ENCODE data around the gene CELSR3.

Gene CELSR3

GRCh38 chr3:48639944-48640606 lies 22.6 kb downstream of the CELSR3 start:
- FAIRE-seq = no peak
- no peak for TF ChIP-seq POLR2A (IDR thresholded peaks at IDR 0.05; ENCODE audit: low read depth, low read length)
- TF ChIP-seq TAF1 (IDR thresholded peaks at IDR 0.05; ENCODE audit: borderline replicate concordance, low read depth, low read length) = no peak
- TF ChIP-seq POLR2AphosphoS5 (IDR thresholded peaks at IDR 0.05; ENCODE audit: low read depth, low read length) = no peak
- no peak for DNase-seq (ENCODE audit: insufficient read length)

DNA sequence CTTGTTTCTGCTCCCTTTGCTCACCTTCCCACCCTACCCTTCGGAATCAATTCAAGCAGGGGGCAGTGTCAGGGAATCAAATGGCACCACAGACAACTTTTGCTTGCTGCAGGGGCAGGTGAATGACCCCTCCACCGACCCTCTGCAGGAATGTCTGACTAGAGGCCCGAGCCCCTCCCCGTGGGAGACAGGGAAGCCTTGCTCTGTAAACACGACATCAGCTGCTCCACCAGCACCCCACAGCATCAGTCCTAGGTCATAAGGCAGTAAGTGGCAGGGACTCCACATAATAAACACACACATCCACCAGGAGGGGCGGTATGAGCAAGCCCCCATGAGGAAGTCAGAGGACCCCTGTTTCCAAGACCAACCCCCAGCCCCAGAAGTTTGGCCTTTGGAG lies 25.4 kb downstream of the CELSR3 start:
- TF ChIP-seq POLR2A (IDR thresholded peaks at IDR 0.05; ENCODE audit: low read depth, low read length) = no peak
- TF ChIP-seq POLR2AphosphoS5 (IDR thresholded peaks at IDR 0.05; ENCODE audit: low read depth, low read length) = no peak
- no peak for TF ChIP-seq TAF1 (IDR thresholded peaks at IDR 0.05; ENCODE audit: borderline replicate concordance, low read depth, low read length)
- DNase-seq (ENCODE audit: insufficient read length) (no peak), FAIRE-seq (no peak)

DNA sequence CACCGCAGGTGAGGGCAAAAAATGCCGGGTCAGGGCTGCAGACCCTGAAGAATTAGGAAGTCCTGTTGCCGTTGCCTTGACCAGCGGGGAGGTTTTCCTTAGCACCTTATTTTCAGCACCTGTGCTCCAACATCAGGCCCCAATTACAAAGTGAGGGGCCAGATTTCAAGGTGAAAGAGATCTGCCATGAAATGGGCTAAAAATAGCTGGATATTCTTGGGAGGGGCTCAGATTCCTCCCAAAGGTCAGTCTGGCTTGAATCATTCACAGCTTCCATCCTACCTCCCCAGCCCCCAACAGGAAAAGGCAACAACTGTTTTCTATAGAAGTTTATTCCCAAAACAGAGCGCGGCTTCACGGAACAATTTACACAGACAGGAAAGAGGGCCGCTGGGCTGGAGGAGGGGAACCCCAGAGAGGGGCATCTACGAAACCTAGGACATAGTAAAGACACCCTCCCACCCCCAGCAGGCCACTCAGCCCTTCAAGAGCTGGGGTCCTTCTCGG lies 26.5 kb downstream of the CELSR3 start:
- TF ChIP-seq POLR2AphosphoS5 (IDR thresholded peaks at IDR 0.05; ENCODE audit: low read depth, low read length) = no peak
- no peak for TF ChIP-seq POLR2A (IDR thresholded peaks at IDR 0.05; ENCODE audit: low read depth, low read length)
- no peak for TF ChIP-seq TAF1 (IDR thresholded peaks at IDR 0.05; ENCODE audit: borderline replicate concordance, low read depth, low read length)
- no peak for DNase-seq (ENCODE audit: insufficient read length)
- FAIRE-seq = peak; percentile 30

GRCh38 chr3:48635222-48636021 lies 27.3 kb downstream of the CELSR3 start, which contains the start of gene SLC26A6:
TSS of gene SLC26A6 (minus strand) at chr3:48635461. CDS start at chr3:48635393, 68 bp downstream.
- FAIRE-seq = peak; percentile 99
- peak; percentile 100 for DNase-seq (ENCODE audit: insufficient read length)
- TF ChIP-seq TAF1 (IDR thresholded peaks at IDR 0.05; ENCODE audit: borderline replicate concordance, low read depth, low read length) = no peak
- TF ChIP-seq POLR2AphosphoS5 (IDR thresholded peaks at IDR 0.05; ENCODE audit: low read depth, low read length) = 0 out of 2 replicates have a peak, but pooled peaks have one; percentile 30
- TF ChIP-seq POLR2A (IDR thresholded peaks at IDR 0.05; ENCODE audit: low read depth, low read length) = peak; percentile 34; the same call in 1 of the 2 replicates

GRCh38 chr3:48634661-48635221 lies 27.9 kb downstream of the CELSR3 start:
- FAIRE-seq (peak; percentile 9), DNase-seq (ENCODE audit: insufficient read length) (peak; percentile 77)
- no peak for TF ChIP-seq POLR2A (IDR thresholded peaks at IDR 0.05; ENCODE audit: low read depth, low read length)
- TF ChIP-seq TAF1 (IDR thresholded peaks at IDR 0.05; ENCODE audit: borderline replicate concordance, low read depth, low read length) = no peak
- TF ChIP-seq POLR2AphosphoS5 (IDR thresholded peaks at IDR 0.05; ENCODE audit: low read depth, low read length) = no peak

GRCh38 chr3:48633743-48634142 lies 28.9 kb downstream of the CELSR3 start:
- DNase-seq (ENCODE audit: insufficient read length) = no peak
- no peak for FAIRE-seq
- TF ChIP-seq POLR2AphosphoS5 (IDR thresholded peaks at IDR 0.05; ENCODE audit: low read depth, low read length) (no peak), POLR2A (IDR thresholded peaks at IDR 0.05; ENCODE audit: low read depth, low read length) (no peak), TAF1 (IDR thresholded peaks at IDR 0.05; ENCODE audit: borderline replicate concordance, low read depth, low read length) (no peak)

GRCh38 chr3:48633256-48633655 lies 29.4 kb downstream of the CELSR3 start:
- DNase-seq (ENCODE audit: insufficient read length) = no peak
- FAIRE-seq = no peak
- no peak for TF ChIP-seq TAF1 (IDR thresholded peaks at IDR 0.05; ENCODE audit: borderline replicate concordance, low read depth, low read length)

- DNase-seq (ENCODE audit: insufficient read length) = no peak
- TF ChIP-seq TAF1 (IDR thresholded peaks at IDR 0.05; ENCODE audit: borderline replicate concordance, low read depth, low read length) = no peak
- TF ChIP-seq POLR2AphosphoS5 (IDR thresholded peaks at IDR 0.05; ENCODE audit: low read depth, low read length) = no peak
- TF ChIP-seq POLR2A (IDR thresholded peaks at IDR 0.05; ENCODE audit: low read depth, low read length) = no peak
- no peak for FAIRE-seq
Measured at GRCh38 chr3:48631516-48632448, 30.9 kb downstream of the CELSR3 start.

DNA sequence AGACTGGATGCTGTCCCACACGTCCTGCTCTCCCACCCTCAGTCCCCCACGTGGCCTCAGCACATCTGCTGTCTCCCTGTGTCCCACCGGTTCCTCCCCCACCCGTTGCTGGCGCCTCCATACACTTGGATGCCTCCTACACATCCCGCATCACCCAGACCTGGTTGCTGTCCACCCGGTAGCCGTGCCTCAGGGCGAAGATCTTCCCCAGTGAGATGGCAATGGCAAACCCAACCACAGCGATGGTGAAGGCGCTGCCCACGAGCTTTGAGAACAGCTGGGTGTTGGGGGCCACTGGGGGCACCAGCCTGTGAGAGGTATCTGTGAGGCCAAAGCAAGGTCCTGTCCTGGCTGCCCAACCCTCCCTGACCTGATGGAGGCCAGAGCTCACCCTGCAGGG lies 31.9 kb downstream of the CELSR3 start:
- no peak for DNase-seq (ENCODE audit: insufficient read length)
- no peak for TF ChIP-seq POLR2A (IDR thresholded peaks at IDR 0.05; ENCODE audit: low read depth, low read length)
- no peak for TF ChIP-seq POLR2AphosphoS5 (IDR thresholded peaks at IDR 0.05; ENCODE audit: low read depth, low read length)
- no peak for TF ChIP-seq TAF1 (IDR thresholded peaks at IDR 0.05; ENCODE audit: borderline replicate concordance, low read depth, low read length)
- no peak for FAIRE-seq

GRCh38 chr3:48630407-48630806 lies 32.3 kb downstream of the CELSR3 start:
- FAIRE-seq (no peak), DNase-seq (ENCODE audit: insufficient read length) (no peak)
- TF ChIP-seq POLR2AphosphoS5 (IDR thresholded peaks at IDR 0.05; ENCODE audit: low read depth, low read length) (no peak), TAF1 (IDR thresholded peaks at IDR 0.05; ENCODE audit: borderline replicate concordance, low read depth, low read length) (no peak), POLR2A (IDR thresholded peaks at IDR 0.05; ENCODE audit: low read depth, low read length) (no peak)

Measured in GM12892 (cell line).